ENCODE results near the gene KCNA2. TPM values are rescaled to one million over a fixed set of nuclear protein-coding genes. Genes with fewer than 3 reads are reported as not detected.
A peak's percentile ranks its signal among the peaks of the same experiment; 100 is the strongest.

KCNA2 gene
- total RNA-seq, result 0.71 TPM
- long read RNA-seq, result 0 reads

DNA sequence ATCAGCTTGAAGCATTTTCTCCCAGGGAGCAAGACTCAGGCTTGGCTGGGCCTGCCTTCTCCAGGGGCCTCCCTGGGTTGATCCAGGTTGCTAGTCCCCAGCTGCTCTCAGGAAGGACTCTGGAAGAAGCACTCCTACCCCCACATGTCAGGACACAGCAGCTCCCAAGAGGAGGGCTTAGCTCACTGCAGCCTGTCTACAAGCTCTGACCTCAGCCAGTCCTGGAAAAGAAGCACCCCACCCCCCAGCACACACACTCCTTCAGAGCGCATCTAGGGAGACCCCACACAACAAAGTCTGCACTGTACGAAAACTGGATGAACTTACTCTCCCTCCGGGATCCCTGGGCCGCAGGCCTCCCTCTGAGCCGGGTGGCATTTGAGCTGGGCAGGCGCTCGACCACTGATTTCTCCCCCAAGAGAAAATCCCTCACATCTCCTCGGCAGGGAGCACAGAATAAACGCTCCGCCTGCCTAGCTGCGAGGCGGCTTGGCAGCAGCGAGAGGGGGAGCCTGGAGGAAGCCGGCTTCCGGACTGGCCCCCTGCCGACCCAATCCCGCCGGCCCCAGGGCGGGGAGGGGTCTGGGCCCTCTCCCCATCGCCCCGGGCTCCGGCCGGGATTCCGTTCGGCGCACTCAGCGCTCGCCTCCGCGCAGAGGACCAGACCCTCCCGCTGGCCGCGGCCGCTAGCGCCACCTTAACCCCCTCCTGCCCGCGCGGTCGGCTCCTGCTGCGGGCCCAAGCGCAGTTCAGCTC lies at the start of gene KCNA2:
Gene KCNA2 (minus strand): TSS at position 458 of the 756 bp plus-strand sequence. CDS start 1,576 bp downstream, outside the sequence.
- H3K4me1 ChIP-seq, result peaks cover 34% of the 10 kb centered on the region
- no peaks in the 10 kb centered on the region for H3K9me3 ChIP-seq (replicated peaks)
- H3K4me3 ChIP-seq, result peak within 1 kb of the TSS; percentile 74
- H3K36me3 ChIP-seq, result no peaks in the 10 kb centered on the region
- peaks cover 98% of the 10 kb centered on the region for H3K27me3 ChIP-seq (ENCODE audit: low read depth)
- TF ChIP-seq, protein P1, sequence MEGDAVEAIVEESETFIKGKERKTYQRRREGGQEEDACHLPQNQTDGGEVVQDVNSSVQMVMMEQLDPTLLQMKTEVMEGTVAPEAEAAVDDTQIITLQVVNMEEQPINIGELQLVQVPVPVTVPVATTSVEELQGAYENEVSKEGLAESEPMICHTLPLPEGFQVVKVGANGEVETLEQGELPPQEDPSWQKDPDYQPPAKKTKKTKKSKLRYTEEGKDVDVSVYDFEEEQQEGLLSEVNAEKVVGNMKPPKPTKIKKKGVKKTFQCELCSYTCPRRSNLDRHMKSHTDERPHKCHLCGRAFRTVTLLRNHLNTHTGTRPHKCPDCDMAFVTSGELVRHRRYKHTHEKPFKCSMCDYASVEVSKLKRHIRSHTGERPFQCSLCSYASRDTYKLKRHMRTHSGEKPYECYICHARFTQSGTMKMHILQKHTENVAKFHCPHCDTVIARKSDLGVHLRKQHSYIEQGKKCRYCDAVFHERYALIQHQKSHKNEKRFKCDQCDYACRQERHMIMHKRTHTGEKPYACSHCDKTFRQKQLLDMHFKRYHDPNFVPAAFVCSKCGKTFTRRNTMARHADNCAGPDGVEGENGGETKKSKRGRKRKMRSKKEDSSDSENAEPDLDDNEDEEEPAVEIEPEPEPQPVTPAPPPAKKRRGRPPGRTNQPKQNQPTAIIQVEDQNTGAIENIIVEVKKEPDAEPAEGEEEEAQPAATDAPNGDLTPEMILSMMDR (IDR thresholded peaks at IDR 0.05; ENCODE audit: borderline replicate concordance), result no peak
- intact Hi-C loops (cut with micrococcal nuclease), result no loop called here
- peak within 1 kb of the TSS; percentile 62 for H3K27ac ChIP-seq (replicated peaks)
- DNase-seq, result peak; percentile 53

DNA sequence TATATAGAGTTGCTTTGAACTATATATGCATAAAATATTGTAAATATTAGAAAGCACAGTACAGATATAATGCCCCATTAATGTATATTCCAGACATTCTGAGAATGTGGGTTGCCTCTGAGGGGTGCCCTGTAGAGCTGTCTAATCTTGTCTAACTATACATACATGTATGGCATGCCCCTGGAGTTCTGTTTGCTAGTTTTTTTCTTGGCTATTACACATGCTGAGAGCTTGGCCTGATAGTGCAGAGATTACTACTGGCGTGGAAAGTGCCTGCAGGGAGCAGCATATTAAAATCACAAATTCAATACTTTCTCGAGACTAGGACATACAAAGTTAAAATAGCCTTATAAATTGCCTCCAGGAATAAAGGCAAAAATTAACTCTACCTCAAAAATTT lies 44.5 kb upstream of the KCNA2 start:
- H3K4me1 ChIP-seq, result peaks cover 16% of the 10 kb centered on the region
- no peak overlapping the region for H3K4me3 ChIP-seq
- no peaks in the 10 kb centered on the region for H3K9me3 ChIP-seq (replicated peaks)
- intact Hi-C loops (cut with micrococcal nuclease), result no loop called here
- DNase-seq, result no peak
- peaks cover 34% of the 10 kb centered on the region for H3K27me3 ChIP-seq (ENCODE audit: low read depth)
- H3K36me3 ChIP-seq, result no peaks in the 10 kb centered on the region
- no peak overlapping the region for H3K27ac ChIP-seq (replicated peaks)
- TF ChIP-seq, protein P1 (IDR thresholded peaks at IDR 0.05; ENCODE audit: borderline replicate concordance), result no peak

DNA sequence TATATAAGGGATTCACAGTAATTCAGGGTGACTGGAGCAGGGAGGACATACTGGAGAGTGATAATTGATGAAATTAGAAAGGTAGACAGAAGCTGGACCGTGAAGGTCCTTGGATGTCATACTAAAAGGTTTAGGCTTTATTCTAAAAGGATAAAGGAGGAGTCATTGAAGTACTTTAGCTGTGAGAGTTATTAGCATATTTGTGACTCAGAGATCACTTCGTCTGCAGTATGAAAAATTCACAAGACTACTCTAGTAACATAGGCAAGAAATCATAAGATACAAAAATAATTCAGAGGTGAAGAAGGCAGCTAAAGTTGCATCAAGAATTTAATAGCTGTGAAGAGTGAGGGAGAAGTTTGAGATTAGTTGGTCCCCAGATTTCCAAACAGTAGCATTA lies 42.3 kb upstream of the KCNA2 start:
- DNase-seq, result no peak
- no peak overlapping the region for H3K27ac ChIP-seq (replicated peaks)

DNA sequence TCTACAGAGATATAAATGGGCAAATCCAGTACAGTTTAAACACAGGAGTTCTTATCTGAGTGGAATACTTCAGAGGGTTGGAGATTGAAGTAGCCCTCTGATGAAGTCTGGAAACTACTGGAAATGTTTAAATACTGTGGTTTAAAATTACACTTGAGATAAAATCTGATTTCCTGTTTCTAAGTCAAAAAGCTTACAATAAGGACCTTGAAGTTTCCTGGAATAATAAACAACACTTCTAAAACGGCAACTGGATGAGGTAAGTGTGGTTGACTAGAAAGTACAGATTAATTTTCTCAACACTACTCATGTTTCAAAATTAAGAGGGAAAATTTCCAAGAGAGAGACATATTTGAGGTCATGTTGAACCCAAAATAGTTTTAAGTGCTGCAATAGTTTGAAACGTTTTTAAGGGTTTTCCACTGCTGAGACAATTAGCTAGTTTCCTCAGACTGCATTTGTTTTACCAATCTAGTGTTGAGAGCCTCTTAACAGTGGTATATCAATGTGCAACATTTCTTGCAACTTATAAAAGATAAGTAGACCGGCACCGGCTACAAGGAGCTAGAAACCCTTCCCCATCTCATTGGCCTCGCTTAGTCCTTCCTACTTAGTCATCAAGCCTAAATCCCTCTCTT lies 41.2 kb upstream of the KCNA2 start:
- TF ChIP-seq, protein P1 (IDR thresholded peaks at IDR 0.05; ENCODE audit: borderline replicate concordance), result no peak
- H3K27ac ChIP-seq (replicated peaks), result peak overlapping the region; percentile 61
- DNase-seq, result no peak
- peaks cover 16% of the 10 kb centered on the region for H3K4me1 ChIP-seq
- peaks cover 63% of the 10 kb centered on the region for H3K27me3 ChIP-seq (ENCODE audit: low read depth)
- no peak overlapping the region for H3K4me3 ChIP-seq
- intact Hi-C loops (cut with micrococcal nuclease), result no loop called here
- H3K36me3 ChIP-seq, result no peaks in the 10 kb centered on the region
- H3K9me3 ChIP-seq (replicated peaks), result no peaks in the 10 kb centered on the region

More for the DNA sequence above, 42.3 kb upstream of the KCNA2 start:
- TF ChIP-seq, protein P1 (IDR thresholded peaks at IDR 0.05; ENCODE audit: borderline replicate concordance), result no peak
- peaks cover 16% of the 10 kb centered on the region for H3K4me1 ChIP-seq
- H3K9me3 ChIP-seq (replicated peaks), result no peaks in the 10 kb centered on the region
- H3K4me3 ChIP-seq, result no peak overlapping the region
- peaks cover 53% of the 10 kb centered on the region for H3K27me3 ChIP-seq (ENCODE audit: low read depth)
- no peaks in the 10 kb centered on the region for H3K36me3 ChIP-seq
- intact Hi-C loops (cut with micrococcal nuclease), result no loop called here

DNA sequence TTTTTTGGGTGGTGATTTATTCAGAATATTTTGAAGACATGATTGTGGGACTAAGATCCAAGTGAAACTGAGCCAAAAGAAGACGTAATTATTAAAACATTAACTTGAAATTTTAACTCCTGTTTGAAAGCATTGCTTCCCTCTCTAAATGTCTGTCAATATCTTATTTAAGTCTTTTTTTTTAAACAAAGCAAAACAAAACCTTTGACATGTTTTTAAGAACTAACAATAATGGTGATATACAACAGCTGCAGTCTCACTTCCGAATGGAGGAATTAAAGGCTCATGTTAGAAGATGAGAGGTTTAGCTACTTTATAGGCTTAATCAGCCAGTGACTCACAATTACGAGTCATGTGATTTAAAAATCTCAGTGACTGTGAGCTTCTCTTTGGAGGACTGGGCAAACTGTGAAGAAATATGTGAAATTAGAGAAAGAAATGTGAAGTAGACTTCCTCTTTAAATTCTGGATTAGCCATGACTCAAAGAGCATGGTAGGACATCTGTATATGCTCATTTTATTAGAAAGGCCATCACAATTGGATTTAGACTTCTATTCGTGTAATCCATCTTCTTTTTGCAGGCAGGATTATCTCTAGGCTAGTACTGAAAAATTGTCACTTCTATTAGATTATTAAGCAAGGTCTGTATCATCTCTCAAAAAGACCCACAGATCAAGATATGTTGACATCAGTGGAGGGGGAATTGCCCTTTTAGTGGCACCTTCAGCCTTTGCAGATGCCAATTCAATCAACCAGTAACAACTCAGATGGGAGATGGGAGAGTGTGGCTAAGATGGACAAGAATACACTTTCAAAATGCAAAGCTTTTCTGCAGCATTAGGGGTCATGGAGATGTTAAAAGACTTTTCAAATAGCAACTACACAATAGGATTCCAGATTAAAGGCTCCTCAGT lies 39.9 kb upstream of the KCNA2 start:
- H3K4me3 ChIP-seq, result no peak overlapping the region
- H3K36me3 ChIP-seq, result no peaks in the 10 kb centered on the region
- TF ChIP-seq, protein P1 (IDR thresholded peaks at IDR 0.05; ENCODE audit: borderline replicate concordance), result no peak
- intact Hi-C loops (cut with micrococcal nuclease), result no loop called here
- H3K27me3 ChIP-seq (ENCODE audit: low read depth), result peaks cover 70% of the 10 kb centered on the region
- no peaks in the 10 kb centered on the region for H3K9me3 ChIP-seq (replicated peaks)
- DNase-seq, result no peak
- H3K27ac ChIP-seq (replicated peaks), result peak overlapping the region; percentile 30
- H3K4me1 ChIP-seq, result peaks cover 16% of the 10 kb centered on the region

All from left ventricle myocardium inferior (tissue), 1 donor.